ENCODE data around the gene OTUB1. TPM values are rescaled to one million over a fixed set of nuclear protein-coding genes. Genes with fewer than 3 reads are reported as not detected.

Gene OTUB1
- total and polyA plus RNA-seq, 2 of the 4 experiments (the other 2 are of a cell fraction) = 69.0 to 168 TPM

DNA sequence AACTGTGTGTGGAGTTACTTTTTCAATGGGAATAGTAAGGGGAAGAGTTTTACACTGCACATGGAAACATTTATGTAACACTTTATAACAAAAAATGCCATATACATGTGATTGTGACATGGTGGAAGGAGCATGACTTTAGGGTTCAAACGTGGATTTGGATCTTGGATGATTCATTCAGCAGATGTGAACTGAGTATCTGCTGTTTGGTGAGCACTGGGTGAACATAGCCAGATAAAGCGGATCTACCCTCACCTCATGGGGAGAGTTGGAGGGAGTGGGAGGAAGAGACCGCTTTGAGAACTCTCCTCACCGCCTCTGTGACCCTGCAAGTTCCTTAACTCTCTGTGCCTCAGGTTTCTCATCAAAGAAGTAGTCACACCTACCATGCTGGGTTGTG lies 44.3 kb upstream of the OTUB1 start:
- no CpG with 5 or more reads among the region's 4 CpGs for WGBS, 2 experiments (ENCODE audit: extremely low coverage in 2 of 2, insufficient read length in 1 of 2)

More for the DNA sequence above, 44.3 kb upstream of the OTUB1 start:
- no peak overlapping the region for H4K5ac ChIP-seq (ENCODE audit: low read depth, low read length)
- H3K4me2 ChIP-seq (ENCODE audit: low read depth, low read length) = no peak overlapping the region
- no TSS peak for BruUV-seq (replicated peaks)
- ATAC-seq (ENCODE audit: low read depth) = no peak
- H3K4me3 ChIP-seq (ENCODE audit: insufficient read depth, low read depth, low read length) = no peak overlapping the region
- H2AFZ ChIP-seq (replicated peaks; ENCODE audit: low read length, poor library complexity) = no peak overlapping the region
- intact Hi-C loops (cut with micrococcal nuclease) (no loop called here), dilution Hi-C loops (cut with HindIII; ENCODE audit: low sequenced_read_pairs, unreplicated experiment) (no loop called here), in situ Hi-C loops (cut with MboI; ENCODE audit: low sequenced_read_pairs) (loop anchor here (10.0 to 25.0 kb wide), 2 partner anchors 177 to 455 kb away; partner anchors contain the start of genes PLAAT5 and ZFTA)
- ChIA-PET POLR2A (ENCODE audit: unreplicated experiment) (no interaction called here), CTCF (no interaction called here)
- H3K14ac ChIP-seq (replicated peaks; ENCODE audit: low read depth, low read length) = no peak overlapping the region
- H2BK20ac ChIP-seq (ENCODE audit: low read depth, low read length) = no peak overlapping the region
- no peak overlapping the region for H2BK120ac ChIP-seq (ENCODE audit: low read depth, low read length)
- no peak overlapping the region for H3K27ac ChIP-seq (ENCODE audit: insufficient read depth, low read length)
- no peak overlapping the region for H3K9ac ChIP-seq (ENCODE audit: low read depth, low read length)
- H3K56ac ChIP-seq (ENCODE audit: extremely low read depth, insufficient read depth, low read length) = no peak overlapping the region
- H3K4me1 ChIP-seq (ENCODE audit: control insufficient read depth, insufficient read depth, low read length) = peaks cover 6% of the 10 kb centered on the region; the same call in 1 of the 2 replicates
- H2AK9ac ChIP-seq (replicated peaks; ENCODE audit: low read depth, low read length, poor library complexity) = no peak overlapping the region
- no peaks in the 10 kb centered on the region; the same call in 1 of the 2 replicates for H3K9me1 ChIP-seq (ENCODE audit: insufficient read depth, low read length)
- H2BK15ac ChIP-seq (ENCODE audit: low read depth, low read length) = no peak overlapping the region
- no peak for DNase-seq
- no peak overlapping the region for H2AK5ac ChIP-seq (ENCODE audit: low read depth, low read length)
- no peak overlapping the region for H4K8ac ChIP-seq (ENCODE audit: low read depth in 2 of 2, low read length in 2 of 2)
- no peak overlapping the region for H2BK5ac ChIP-seq (ENCODE audit: low read depth, low read length, poor library complexity, severe bottlenecking)
- no peak overlapping the region for H3K18ac ChIP-seq (ENCODE audit: low read depth, low read length)
- H3K23ac ChIP-seq (ENCODE audit: low read depth, low read length) = no peak overlapping the region
- H3K79me1 ChIP-seq (ENCODE audit: low read depth in 1 of 2, low read length in 2 of 2) = peaks cover 32 to 64% of the 10 kb centered on the region in 2 experiments
- TF ChIP-seq RCOR1 (IDR thresholded peaks at IDR 0.05; ENCODE audit: insufficient replicate concordance, low read length) (no peak), CTCF (conservative IDR thresholded peaks at IDR 0.05; ENCODE audit: low read depth, low read length) (no peak), NFE2L2 (IDR thresholded peaks at IDR 0.05; ENCODE audit: low read depth, low read length) (no peak), RFX5 (IDR thresholded peaks at IDR 0.05; ENCODE audit: low read depth, low read length) (no peak)
- no peak overlapping the region for H3K4ac ChIP-seq (ENCODE audit: low read depth, low read length)
- peaks cover 6% of the 10 kb centered on the region for H4K20me1 ChIP-seq (ENCODE audit: insufficient read depth, low read length)
- no peak overlapping the region for H4K91ac ChIP-seq (ENCODE audit: insufficient read depth, low read depth, low read length)
- H3K36me3 ChIP-seq (ENCODE audit: control insufficient read depth, insufficient read depth, low read length) = peaks cover 7% of the 10 kb centered on the region
- no peaks in the 10 kb centered on the region for H3K9me3 ChIP-seq (ENCODE audit: control insufficient read depth, insufficient read depth, low read length)
- H3K27me3 ChIP-seq (ENCODE audit: control insufficient read depth, insufficient read depth, low read length) = no peaks in the 10 kb centered on the region
